Measurements from ENCODE around the gene APCDD1L.

The APCDD1L gene

GRCh38 chr20:58473453-58474425 lies 41.5 kb downstream of the APCDD1L start:
- Histone ChIP-seq H3K27me3 (ENCODE audit: control insufficient read depth in 3 of 3, insufficient read depth in 3 of 3, low read depth in 1 of 3, low read length in 3 of 3) (no peaks in the 10 kb centered on the region), H3K4me1 (ENCODE audit: control insufficient read depth in 2 of 2, insufficient read depth in 1 of 2, low read depth in 1 of 2, low read length in 2 of 2) (no peaks in the 10 kb centered on the region), H3K4ac (ENCODE audit: low read length) (no peak overlapping the region), H3K14ac (ENCODE audit: low read length) (no peak overlapping the region), H2BK5ac (ENCODE audit: low read length) (no peak overlapping the region), H2BK12ac (ENCODE audit: low read length) (no peak overlapping the region), H3K4me3 (ENCODE audit: low read length in 2 of 2) (no peak overlapping the region), H3K18ac (ENCODE audit: low read length) (no peak overlapping the region), H3K9me3 (replicated peaks in 1 of 2; ENCODE audit: control insufficient read depth in 2 of 2, insufficient read depth in 1 of 2, low read depth in 1 of 2, low read length in 2 of 2) (peaks cover 8 to 9% of the 10 kb centered on the region in 2 donors), H3K79me1 (ENCODE audit: low read depth, low read length) (no peaks in the 10 kb centered on the region), H4K91ac (ENCODE audit: low read depth, low read length, poor library complexity) (no peak overlapping the region), H2AK5ac (ENCODE audit: low read depth, low read length) (no peak overlapping the region), H4K8ac (ENCODE audit: low read depth, low read length) (no peak overlapping the region), H3K27ac (replicated peaks; ENCODE audit: low read length) (no peak overlapping the region), H3K23ac (ENCODE audit: low read depth, low read length, poor library complexity) (no peak overlapping the region), H3K4me2 (ENCODE audit: insufficient read depth, low read length, poor library complexity, severe bottlenecking) (no peak overlapping the region), H2BK15ac (ENCODE audit: low read length) (no peak overlapping the region), H2AFZ (ENCODE audit: low read length) (no peak overlapping the region), H3K36me3 (replicated peaks in 1 of 2; ENCODE audit: control insufficient read depth in 2 of 2, insufficient read depth in 2 of 2, low read length in 2 of 2) (no peaks in the 10 kb centered on the region), H2BK120ac (ENCODE audit: low read depth, low read length) (no peak overlapping the region), H3K9ac (ENCODE audit: low read depth, low read length, poor library complexity) (no peak overlapping the region)
- WGBS, 2 donors (ENCODE audit: extremely low coverage in 2 of 2, insufficient read length in 2 of 2, insufficient replicate concordance in 1 of 2): no CpG with 5 or more reads among the region's 13 CpGs
- DNase-seq (ENCODE audit: low spot score): no peak

- Histone ChIP-seq H3K9me3 (replicated peaks in 1 of 2; ENCODE audit: control insufficient read depth in 2 of 2, insufficient read depth in 1 of 2, low read depth in 1 of 2, low read length in 2 of 2) (peaks cover 0 to 2% of the 10 kb centered on the region in 2 donors), H3K27ac (replicated peaks; ENCODE audit: low read length) (no peak overlapping the region), H3K79me1 (ENCODE audit: low read depth, low read length) (no peaks in the 10 kb centered on the region), H2AFZ (ENCODE audit: low read length) (no peak overlapping the region), H3K4me2 (ENCODE audit: insufficient read depth, low read length, poor library complexity, severe bottlenecking) (no peak overlapping the region), H4K91ac (ENCODE audit: low read depth, low read length, poor library complexity) (no peak overlapping the region), H4K8ac (ENCODE audit: low read depth, low read length) (no peak overlapping the region), H2BK15ac (ENCODE audit: low read length) (no peak overlapping the region), H2BK120ac (ENCODE audit: low read depth, low read length) (no peak overlapping the region), H2BK12ac (ENCODE audit: low read length) (no peak overlapping the region), H3K14ac (ENCODE audit: low read length) (no peak overlapping the region), H3K4me1 (ENCODE audit: control insufficient read depth in 2 of 2, insufficient read depth in 1 of 2, low read depth in 1 of 2, low read length in 2 of 2) (no peaks in the 10 kb centered on the region), H3K4me3 (ENCODE audit: low read length in 2 of 2) (no peak overlapping the region), H2AK5ac (ENCODE audit: low read depth, low read length) (no peak overlapping the region), H2BK5ac (ENCODE audit: low read length) (no peak overlapping the region), H3K9ac (ENCODE audit: low read depth, low read length, poor library complexity) (no peak overlapping the region), H3K23ac (ENCODE audit: low read depth, low read length, poor library complexity) (no peak overlapping the region), H3K18ac (ENCODE audit: low read length) (no peak overlapping the region), H3K4ac (ENCODE audit: low read length) (no peak overlapping the region), H3K27me3 (ENCODE audit: control insufficient read depth in 3 of 3, insufficient read depth in 3 of 3, low read depth in 1 of 3, low read length in 3 of 3) (no peaks in the 10 kb centered on the region), H3K36me3 (replicated peaks in 1 of 2; ENCODE audit: control insufficient read depth in 2 of 2, insufficient read depth in 2 of 2, low read length in 2 of 2) (no peaks in the 10 kb centered on the region)
- no peak for DNase-seq (ENCODE audit: low spot score)
- WGBS, 2 donors (ENCODE audit: extremely low coverage in 2 of 2, insufficient read length in 2 of 2, insufficient replicate concordance in 1 of 2): no CpG with 5 or more reads among the region's 20 CpGs
These were observed 42.8 kb downstream of the APCDD1L start for GRCh38 chr20:58472273-58473018.

GRCh38 chr20:58471193-58472164 lies 43.7 kb downstream of the APCDD1L start:
- H4K91ac ChIP-seq (ENCODE audit: low read depth, low read length, poor library complexity): no peak overlapping the region
- H2BK12ac ChIP-seq (ENCODE audit: low read length): no peak overlapping the region
- H2BK120ac ChIP-seq (ENCODE audit: low read depth, low read length): no peak overlapping the region
- H3K79me1 ChIP-seq (ENCODE audit: low read depth, low read length): no peaks in the 10 kb centered on the region
- H3K9ac ChIP-seq (ENCODE audit: low read depth, low read length, poor library complexity): no peak overlapping the region
- no peak for DNase-seq (ENCODE audit: low spot score)
- H4K8ac ChIP-seq (ENCODE audit: low read depth, low read length): peak overlapping the region; percentile 27
- WGBS, 2 donors (ENCODE audit: extremely low coverage in 2 of 2, insufficient read length in 2 of 2, insufficient replicate concordance in 1 of 2): no CpG with 5 or more reads among the region's 26 CpGs
- peak overlapping the region; percentile 63 for H3K18ac ChIP-seq (ENCODE audit: low read length)
- no peaks in the 10 kb centered on the region for H3K27me3 ChIP-seq (ENCODE audit: control insufficient read depth in 3 of 3, insufficient read depth in 3 of 3, low read depth in 1 of 3, low read length in 3 of 3)
- no peak overlapping the region for H3K27ac ChIP-seq (replicated peaks; ENCODE audit: low read length)
- peak overlapping the region in 1 of 2 donors; percentile 11 for H3K4me3 ChIP-seq (ENCODE audit: low read length in 2 of 2)
- peak overlapping the region; percentile 36 for H3K23ac ChIP-seq (ENCODE audit: low read depth, low read length, poor library complexity)
- H3K4me2 ChIP-seq (ENCODE audit: insufficient read depth, low read length, poor library complexity, severe bottlenecking): no peak overlapping the region
- H3K36me3 ChIP-seq (replicated peaks in 1 of 2; ENCODE audit: control insufficient read depth in 2 of 2, insufficient read depth in 2 of 2, low read length in 2 of 2): no peaks in the 10 kb centered on the region
- no peak overlapping the region for H2AFZ ChIP-seq (ENCODE audit: low read length)
- no peak overlapping the region for H2BK15ac ChIP-seq (ENCODE audit: low read length)
- no peak overlapping the region for H3K14ac ChIP-seq (ENCODE audit: low read length)
- no peak overlapping the region for H3K4ac ChIP-seq (ENCODE audit: low read length)
- no peaks in the 10 kb centered on the region for H3K9me3 ChIP-seq (replicated peaks in 1 of 2; ENCODE audit: control insufficient read depth in 2 of 2, insufficient read depth in 1 of 2, low read depth in 1 of 2, low read length in 2 of 2)
- H3K4me1 ChIP-seq (ENCODE audit: control insufficient read depth in 2 of 2, insufficient read depth in 1 of 2, low read depth in 1 of 2, low read length in 2 of 2): no peaks in the 10 kb centered on the region
- peak overlapping the region; percentile 32 for H2AK5ac ChIP-seq (ENCODE audit: low read depth, low read length)
- H2BK5ac ChIP-seq (ENCODE audit: low read length): peak overlapping the region; percentile 69
